Measurements from ENCODE around the gene BRSK1. TPM values are rescaled to one million over a fixed set of nuclear protein-coding genes. Genes with fewer than 3 reads are reported as not detected.

Gene BRSK1
- 1 to 10 TPM in 5 of 6 donors, not detected in 1; 1.0 to 2.7 (median 1.1) TPM for total RNA-seq

DNA sequence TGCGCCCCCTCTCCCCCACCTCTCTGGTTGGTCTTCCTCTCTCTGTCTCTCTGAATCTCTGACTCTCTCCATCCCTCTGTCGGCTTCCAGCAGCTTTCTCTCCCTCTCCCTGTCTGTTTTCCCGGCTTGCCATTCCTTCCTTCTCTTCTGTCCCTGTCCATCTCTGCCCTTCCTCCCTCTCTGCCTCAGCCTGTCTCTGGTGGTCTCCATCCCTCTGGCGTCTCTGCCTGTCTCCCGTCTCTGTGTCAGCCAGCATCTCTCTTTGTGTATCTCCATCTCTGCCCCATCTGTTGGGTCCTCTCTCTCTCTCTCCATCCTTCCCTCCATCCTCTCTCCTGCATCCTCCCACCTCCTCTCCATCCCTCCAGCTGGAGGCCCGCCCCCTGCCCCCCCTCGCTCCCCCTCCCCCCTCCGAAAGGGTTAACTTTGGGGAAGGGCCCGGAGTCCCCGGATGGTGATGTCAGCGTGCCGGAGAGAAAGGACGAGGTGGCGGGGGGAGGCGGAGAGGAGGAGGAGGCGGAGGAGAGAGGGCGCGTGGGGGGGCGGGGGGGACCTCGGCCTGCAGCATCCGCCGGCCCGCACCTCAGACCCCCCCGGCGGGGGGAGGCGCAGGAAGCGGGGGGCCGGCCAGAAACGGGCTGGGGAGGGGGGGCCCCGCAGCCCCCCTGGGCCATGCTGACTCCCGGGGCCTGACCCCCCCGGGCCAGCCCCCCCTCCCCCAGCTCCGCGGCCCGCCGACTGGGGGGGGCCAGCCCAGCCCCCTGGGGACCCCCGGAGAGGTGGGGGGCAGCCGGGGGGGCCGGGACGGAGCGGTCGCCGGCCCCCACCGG is at the start of gene BRSK1:
Gene BRSK1 (plus strand): TSS at position 450 of the 830 bp plus-strand sequence. CDS start 446 bp downstream, outside the sequence.
- TF ChIP-seq CTCF (IDR thresholded peaks at IDR 0.05), result no peak
- no peak for TF ChIP-seq EP300 (IDR thresholded peaks at IDR 0.05)
- TF ChIP-seq POLR2AphosphoS5 (IDR thresholded peaks at IDR 0.05), result no peak
- TF ChIP-seq POLR2A (IDR thresholded peaks at IDR 0.05), result no peak

GRCh38 chr19:55238030-55238429 is 45.8 kb upstream of the BRSK1 start:
- no peak for ATAC-seq (ENCODE audit: low FRiP score in 2 of 2)
- TF ChIP-seq CTCF (IDR thresholded peaks at IDR 0.05) (no peak), POLR2A (IDR thresholded peaks at IDR 0.05) (no peak), POLR2AphosphoS5 (IDR thresholded peaks at IDR 0.05) (no peak)
- Histone ChIP-seq H3K9me3 (no peaks in the 10 kb centered on the region), H3K27me3 (no peaks in the 10 kb centered on the region), H3K4me1 (no peaks in the 10 kb centered on the region), H3K36me3 (peaks cover 48 to 98% (median 87%) of the 10 kb centered on the region in 4 donors), H3K27ac (no peak overlapping the region), H3K4me3 (no peak overlapping the region)
- WGBS, 2 donors, result 96 to 97% methylated on average over 3 to 8 of the region's 8 CpGs
- DNase-seq, result peak in 1 of 2 donors; percentile 31

More for the DNA sequence above, at the start of gene BRSK1:
- ATAC-seq (ENCODE audit: low FRiP score in 2 of 2) (no peak), DNase-seq (no peak)
- Histone ChIP-seq H3K4me1 (peaks cover 7 to 30% (median 17%) of the 10 kb centered on the region in 4 donors), H3K27me3 (peaks cover 0 to 12% (median 4%) of the 10 kb centered on the region in 4 donors), H3K9me3 (no peaks in the 10 kb centered on the region), H3K4me3 (peak within 1 kb of the TSS in 3 of 4 donors; percentile 26 to 41 (median 38)), H3K27ac (peak within 1 kb of the TSS in 3 of 4 donors; percentile 26 to 66 (median 34)), H3K36me3 (no peaks in the 10 kb centered on the region)
- 8 to 25% methylated on average over 9 to 24 of the region's 44 CpGs for WGBS, 2 donors

GRCh38 chr19:55239004-55239403 is 44.8 kb upstream of the BRSK1 start:
- TF ChIP-seq POLR2A (IDR thresholded peaks at IDR 0.05) (no peak), POLR2AphosphoS5 (IDR thresholded peaks at IDR 0.05) (no peak), EP300 (IDR thresholded peaks at IDR 0.05) (no peak), CTCF (IDR thresholded peaks at IDR 0.05) (no peak)
- H3K36me3 ChIP-seq, result peaks cover 48 to 98% (median 90%) of the 10 kb centered on the region in 4 donors
- H3K4me1 ChIP-seq, result no peaks in the 10 kb centered on the region
- H3K9me3 ChIP-seq, result no peaks in the 10 kb centered on the region
- no peak overlapping the region for H3K27ac ChIP-seq
- no peak for ATAC-seq (ENCODE audit: low FRiP score in 2 of 2)
- DNase-seq, result peak in 1 of 2 donors; percentile 73
- H3K27me3 ChIP-seq, result no peaks in the 10 kb centered on the region
- 93 to 100% methylated on average over 3 to 12 of the region's 12 CpGs for WGBS, 2 donors
- no peak overlapping the region for H3K4me3 ChIP-seq

DNA sequence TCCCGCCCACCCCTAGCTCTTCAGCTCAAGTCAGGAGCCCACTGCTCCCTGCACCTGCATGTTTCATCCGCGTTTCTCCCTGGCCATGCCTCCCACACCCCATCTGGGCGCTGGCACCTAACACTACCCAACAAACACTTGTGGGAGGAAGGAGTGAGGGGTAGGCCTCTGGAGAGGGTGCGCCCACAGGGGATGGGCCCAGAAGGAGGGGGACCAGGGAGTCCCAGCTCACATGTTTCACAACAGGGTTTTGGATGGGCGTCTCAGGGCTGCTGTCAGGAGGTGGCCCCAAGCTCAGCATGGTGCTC is 43.1 kb upstream of the BRSK1 start:
- no peak for ATAC-seq (ENCODE audit: low FRiP score in 2 of 2)
- Histone ChIP-seq H3K4me1 (no peaks in the 10 kb centered on the region), H3K27ac (no peak overlapping the region), H3K4me3 (no peak overlapping the region), H3K36me3 (peaks cover 57 to 100% (median 97%) of the 10 kb centered on the region in 4 donors), H3K9me3 (no peaks in the 10 kb centered on the region), H3K27me3 (no peaks in the 10 kb centered on the region)
- 89 to 94% methylated on average over 5 to 6 of the region's 6 CpGs for WGBS, 2 donors
- TF ChIP-seq CTCF (IDR thresholded peaks at IDR 0.05) (no peak), POLR2A (IDR thresholded peaks at IDR 0.05) (no peak), EP300 (IDR thresholded peaks at IDR 0.05) (no peak), POLR2AphosphoS5 (IDR thresholded peaks at IDR 0.05) (no peak)
- DNase-seq, result no peak
